ENCODE data around the gene NT5M.

DNA sequence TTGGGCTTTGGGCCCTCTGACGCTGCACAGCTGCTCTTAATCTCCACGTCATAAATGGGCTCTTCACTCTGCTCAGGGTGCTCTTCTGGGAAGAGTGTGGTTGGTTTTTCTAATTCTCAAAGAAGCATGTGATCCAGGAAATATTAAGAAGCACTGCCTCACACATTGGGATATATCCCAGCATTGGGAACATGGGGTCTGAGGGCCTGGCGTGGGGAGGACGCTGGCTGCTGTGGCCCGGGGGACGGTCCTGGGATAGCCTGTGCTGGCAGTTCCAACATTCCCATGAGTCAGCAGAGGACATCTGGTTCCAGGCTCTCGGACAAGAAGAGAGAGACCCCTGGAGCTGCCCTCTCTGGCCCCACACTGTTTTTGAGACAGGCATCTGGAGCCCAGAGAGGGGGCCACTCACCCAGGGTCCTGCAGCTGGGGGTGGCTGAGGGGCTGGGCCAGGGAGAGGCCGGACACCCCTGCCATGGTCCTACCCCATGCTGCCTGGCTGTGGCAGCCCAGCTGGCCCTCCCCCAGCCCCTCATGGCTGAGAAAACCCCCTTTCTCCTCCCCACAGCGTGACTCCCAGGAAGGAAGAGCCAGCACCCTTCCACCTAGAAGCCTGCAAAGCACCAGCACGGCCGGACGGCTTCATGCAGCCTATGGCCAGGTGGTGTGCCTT is 58.8 kb downstream of the NT5M start:
- TF ChIP-seq, protein P1, sequence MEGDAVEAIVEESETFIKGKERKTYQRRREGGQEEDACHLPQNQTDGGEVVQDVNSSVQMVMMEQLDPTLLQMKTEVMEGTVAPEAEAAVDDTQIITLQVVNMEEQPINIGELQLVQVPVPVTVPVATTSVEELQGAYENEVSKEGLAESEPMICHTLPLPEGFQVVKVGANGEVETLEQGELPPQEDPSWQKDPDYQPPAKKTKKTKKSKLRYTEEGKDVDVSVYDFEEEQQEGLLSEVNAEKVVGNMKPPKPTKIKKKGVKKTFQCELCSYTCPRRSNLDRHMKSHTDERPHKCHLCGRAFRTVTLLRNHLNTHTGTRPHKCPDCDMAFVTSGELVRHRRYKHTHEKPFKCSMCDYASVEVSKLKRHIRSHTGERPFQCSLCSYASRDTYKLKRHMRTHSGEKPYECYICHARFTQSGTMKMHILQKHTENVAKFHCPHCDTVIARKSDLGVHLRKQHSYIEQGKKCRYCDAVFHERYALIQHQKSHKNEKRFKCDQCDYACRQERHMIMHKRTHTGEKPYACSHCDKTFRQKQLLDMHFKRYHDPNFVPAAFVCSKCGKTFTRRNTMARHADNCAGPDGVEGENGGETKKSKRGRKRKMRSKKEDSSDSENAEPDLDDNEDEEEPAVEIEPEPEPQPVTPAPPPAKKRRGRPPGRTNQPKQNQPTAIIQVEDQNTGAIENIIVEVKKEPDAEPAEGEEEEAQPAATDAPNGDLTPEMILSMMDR (IDR thresholded peaks at IDR 0.05) = no peak
- TF ChIP-seq EZH2 (IDR thresholded peaks at IDR 0.05) = no peak
- no peak for TF ChIP-seq EZH2phosphoT487 (IDR thresholded peaks at IDR 0.05)
